DMS 273 (cell line): ENCODE data around the gene ADRA2A.
A peak's percentile ranks its signal among the peaks of the same experiment; 100 is the strongest.

ENCODE experiments used
- DNase-seq: peaks from one replicate; lab custom pipeline; 2025; ENCODE audit not compliant: unreplicated experiment; lab: John Stamatoyannopoulos, UW

Gene ADRA2A

GRCh38 chr10:111083222-111084095 lies 6.6 kb downstream of the ADRA2A start:
- DNase-seq, result no peak

GRCh38 chr10:111084366-111085255 lies 7.8 kb downstream of the ADRA2A start:
- no peak for DNase-seq

DNA sequence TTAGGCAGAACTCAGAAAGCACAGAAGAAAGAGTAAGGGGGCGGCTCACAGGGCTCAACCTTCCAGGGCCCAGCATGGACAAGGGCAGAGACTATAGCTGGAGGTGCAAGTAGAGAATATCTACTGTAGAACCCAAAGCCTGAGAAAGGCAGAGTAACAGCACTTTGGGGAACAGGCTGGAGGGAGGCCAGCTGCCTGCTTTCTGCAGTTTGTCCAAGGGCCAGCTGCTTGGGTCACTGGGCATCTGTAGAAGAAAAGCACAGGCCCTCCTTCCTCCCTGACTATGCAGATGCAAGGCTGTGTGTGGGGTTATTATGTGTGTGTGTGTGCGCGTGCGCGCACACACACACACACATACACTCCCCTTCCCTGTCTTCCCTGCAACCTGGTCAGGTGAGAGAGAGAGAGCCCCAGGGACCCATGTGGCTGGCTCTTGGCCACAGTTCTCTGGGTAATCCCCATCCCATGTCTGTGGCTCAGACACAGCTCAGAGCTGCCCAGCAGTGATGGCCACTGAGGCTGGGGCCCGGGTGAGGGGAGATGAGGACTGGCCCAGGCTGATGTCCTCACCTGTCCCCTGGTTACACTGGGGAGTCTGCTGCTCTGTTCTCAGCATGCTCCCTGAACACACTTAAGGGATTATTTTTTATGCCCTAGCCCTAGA lies 9.0 kb downstream of the ADRA2A start:
- no peak for DNase-seq

DNA sequence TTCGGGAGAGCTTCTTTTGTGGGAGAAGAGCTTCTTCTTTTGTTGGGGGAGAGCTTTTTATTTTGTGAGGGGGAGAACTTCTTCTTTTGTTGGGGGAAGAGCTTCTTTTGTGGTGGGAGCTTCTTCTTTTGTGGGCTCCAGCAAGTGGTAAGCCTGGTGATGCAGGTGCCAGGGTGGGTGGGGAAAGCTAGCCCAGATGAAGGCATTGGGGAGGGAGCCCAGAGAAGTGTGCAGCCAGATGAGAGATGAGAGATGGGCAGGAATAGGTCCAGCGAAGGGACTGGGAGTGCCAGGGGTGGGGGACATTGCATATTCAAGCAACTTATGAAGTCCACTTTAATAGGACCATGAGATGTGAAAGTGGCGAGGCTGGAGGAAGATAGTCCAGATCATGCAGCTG lies 9.7 kb downstream of the ADRA2A start:
- no peak for DNase-seq

DNA sequence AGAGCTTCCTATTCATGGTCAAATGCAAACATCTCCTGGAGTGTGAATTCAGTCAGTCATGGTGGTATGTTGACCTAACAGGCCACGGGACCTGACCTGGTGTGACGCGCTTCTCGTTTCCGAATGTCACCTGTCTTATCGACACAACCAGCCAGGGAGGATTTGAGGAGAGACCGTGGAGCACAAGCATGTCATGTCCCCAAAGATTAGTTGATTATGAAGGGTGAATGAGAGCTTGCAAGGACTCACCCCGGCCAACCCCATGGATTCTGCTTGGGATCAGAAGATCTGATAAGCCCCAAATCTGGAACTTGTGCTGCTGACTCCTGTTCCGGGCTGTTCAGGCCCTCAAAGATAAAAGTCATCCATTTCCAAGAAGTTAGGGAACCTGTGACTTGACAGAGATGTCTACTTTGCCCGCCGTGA lies 10.5 kb downstream of the ADRA2A start:
- no peak for DNase-seq

DNA sequence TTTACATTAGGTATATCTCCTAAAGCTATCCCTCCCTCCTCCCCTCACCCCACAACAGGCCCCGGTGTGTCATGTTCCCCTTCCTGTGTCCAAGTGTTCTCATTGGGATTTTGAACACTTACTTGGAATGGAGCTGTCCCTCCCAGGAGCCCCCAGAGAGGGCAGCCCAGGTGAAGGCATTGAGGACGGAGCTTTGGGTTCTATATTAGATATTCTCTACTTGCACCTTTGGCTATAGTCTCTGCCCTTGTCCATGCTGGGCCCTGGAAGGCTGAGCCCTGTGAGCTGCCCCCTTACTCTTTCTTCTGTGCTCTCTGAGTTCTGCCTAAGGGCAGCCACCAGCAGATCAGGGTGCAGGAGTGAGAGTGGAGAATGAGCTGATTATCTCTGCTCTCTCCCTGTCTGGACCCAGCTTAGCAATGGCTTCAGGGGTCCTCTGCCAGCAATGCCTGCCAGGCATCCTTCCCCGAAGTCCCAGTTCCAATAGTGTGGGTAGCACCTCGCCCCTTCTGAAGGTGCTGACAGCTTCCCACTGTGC lies 11.2 kb downstream of the ADRA2A start:
- no peak for DNase-seq

- no peak for DNase-seq
Measured at GRCh38 chr10:111089293-111089692, 12.5 kb downstream of the ADRA2A start.

DNA sequence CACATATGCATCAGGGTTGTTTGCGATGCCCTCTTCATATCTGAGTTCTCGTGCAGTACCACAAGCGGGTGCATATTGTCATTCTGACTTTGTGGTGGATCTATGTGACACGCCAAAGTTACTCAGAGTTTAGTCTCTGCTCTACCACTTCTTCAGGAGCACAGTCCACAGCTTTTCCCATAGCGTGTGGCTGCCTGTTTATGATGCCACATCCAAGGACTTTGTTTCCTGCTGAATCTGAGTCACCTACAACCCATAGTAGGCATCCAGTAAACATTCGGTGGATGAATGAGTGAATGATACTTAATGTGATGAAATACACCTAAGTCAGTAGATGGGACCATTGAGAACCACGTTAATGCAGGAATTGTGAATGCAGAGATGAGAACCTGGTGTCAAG lies 15.0 kb downstream of the ADRA2A start:
- DNase-seq, result no peak

DNA sequence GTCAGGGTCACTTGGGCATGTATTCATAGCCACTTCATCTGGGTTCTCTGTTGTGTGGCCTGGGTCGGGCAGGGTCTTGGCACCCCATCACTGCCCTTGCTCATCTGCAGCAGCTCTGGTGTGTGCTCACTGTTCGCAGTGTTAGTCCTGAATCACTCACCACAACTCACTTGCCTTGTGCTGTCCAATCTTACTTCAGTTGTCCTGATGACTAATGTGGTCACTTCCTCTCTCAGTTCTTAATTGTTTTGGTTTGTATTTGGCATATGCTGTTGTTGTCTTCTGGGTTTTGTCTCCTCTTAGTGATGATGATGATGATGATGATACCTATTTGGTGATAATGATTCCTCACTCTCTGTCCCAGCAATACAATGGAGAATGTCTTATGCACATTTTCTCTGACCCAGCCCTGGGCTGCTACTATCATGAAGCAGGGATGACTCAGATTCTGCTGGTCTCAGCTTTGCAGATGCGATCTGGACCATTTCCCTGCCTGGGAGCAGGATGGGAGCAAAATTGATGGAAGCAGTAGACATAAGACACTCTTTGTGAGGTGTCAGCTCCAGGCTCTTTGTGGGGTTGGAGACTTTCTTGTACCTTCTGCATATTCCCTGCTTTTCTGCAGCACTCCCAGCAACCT lies 17.0 kb downstream of the ADRA2A start:
- DNase-seq, result no peak

DNA sequence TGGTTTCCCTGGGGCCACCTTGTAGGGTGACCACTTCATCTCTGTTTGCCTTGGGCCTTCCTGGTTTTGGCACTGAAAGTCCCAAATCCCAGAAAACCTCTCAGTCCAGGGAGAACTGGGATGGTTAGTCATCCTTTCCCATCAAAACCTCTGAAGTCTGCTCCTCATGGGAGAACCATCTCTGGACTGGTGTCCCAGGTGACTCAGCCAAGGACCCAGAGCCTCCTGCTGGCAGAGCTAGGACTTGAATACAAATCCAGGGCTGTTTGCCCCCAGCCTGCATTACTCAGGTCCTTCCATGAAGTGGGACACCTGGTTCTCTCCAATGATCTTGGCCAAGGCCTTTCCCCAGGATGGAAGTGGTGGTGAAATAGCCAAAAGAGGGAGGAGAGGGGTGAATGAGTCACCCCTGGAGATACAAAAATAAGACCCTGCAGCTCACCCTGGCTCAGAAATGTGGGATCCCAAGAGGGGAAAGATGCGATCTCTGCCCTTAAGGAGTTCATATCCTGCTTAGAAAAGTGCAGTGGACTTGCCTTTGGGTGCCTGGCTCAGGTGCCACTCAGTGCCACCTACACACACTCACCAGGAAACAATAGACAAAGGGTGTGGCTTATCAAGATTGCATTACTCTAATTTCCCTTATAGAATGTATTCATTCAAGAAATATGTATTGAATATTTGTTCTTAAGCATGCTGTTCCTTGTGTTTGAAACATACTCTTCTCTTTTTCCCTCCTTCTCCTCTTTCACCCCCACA lies 22.0 kb downstream of the ADRA2A start:
- DNase-seq, result no peak

GRCh38 chr10:111100198-111100597 lies 23.4 kb downstream of the ADRA2A start:
- no peak for DNase-seq

DNA sequence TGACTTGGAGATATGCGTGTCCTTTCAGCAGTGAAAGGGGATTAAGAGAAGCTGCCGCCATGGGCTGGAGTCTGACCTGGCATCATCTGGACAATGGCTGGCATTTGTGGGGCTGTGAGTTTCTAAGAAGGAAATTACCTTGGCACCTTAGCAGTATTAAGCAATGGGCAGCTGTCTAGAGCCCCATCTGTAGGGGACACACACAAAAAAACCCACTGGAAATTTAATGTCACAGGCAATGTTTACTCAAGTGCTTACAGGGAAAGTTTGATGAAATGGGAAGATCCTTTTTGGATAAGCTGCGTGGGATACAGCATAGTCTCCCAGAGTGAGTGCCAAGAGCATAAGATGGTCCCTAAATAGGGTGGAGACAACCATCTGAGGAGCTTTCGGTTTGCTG lies 25.0 kb downstream of the ADRA2A start:
- no peak for DNase-seq

DNA sequence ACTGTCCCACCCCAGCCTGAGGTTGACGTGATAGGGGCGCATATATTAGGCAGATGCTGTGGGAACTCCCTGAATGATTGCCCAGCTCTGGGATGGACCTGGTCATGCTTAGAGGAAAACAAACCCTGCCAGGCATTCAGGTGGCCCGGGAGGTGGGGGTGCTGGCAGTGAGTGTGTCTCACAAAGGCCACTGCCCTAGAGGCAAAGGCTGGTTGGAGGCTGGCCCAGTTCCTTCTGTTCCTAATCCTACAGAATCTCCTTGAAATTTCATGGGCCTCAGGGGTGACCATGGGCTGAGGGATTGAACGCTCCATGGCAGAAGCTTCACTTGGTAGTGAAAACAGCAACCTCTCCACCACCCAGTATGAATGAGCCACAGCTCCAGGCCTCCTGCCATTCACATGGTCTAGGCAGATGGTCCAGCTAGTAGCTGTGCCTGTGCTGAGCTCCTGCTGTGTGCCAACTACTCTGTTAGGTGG lies 25.6 kb downstream of the ADRA2A start:
- peak; percentile 20 for DNase-seq

GRCh38 chr10:111103196-111103840 lies 26.5 kb downstream of the ADRA2A start:
- DNase-seq, result no peak

- no peak for DNase-seq
Measured at GRCh38 chr10:111104811-111105210, 28.0 kb downstream of the ADRA2A start.

- no peak for DNase-seq
Measured at GRCh38 chr10:111106081-111106480, 29.3 kb downstream of the ADRA2A start.

- DNase-seq, result no peak
Measured at GRCh38 chr10:111107023-111107422, 30.2 kb downstream of the ADRA2A start.

GRCh38 chr10:111107846-111108245 lies 31.0 kb downstream of the ADRA2A start:
- no peak for DNase-seq

DNA sequence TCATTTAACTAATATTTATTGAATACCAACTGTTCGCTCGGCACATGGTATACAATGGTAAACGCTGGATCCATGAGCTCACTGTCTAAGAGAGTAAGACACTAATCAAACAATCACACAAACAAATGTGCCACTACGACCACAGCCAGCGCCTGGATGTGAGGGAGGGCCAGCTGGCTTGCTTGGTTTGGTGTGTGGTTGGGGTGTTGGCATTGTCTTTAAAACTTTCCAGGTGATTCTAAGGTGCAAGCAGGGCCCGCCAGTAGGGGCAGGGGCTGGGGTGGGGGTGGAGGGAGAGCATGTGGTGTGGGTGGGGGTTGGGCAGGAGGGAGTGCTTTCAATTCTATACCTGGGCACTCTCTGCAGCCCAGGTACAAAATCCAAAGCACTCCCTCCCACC lies 31.6 kb downstream of the ADRA2A start:
- DNase-seq, result no peak
